Heart left ventricle (tissue), 13 donors: Measurements from ENCODE around the gene YPEL5.

Experiments
- POLR2A ChIP-seq, 2 donors: fragments of 450-650 bp; IDR thresholded peaks; one replicate each; pipeline ENCODE4 v1.6.1; 2017; ENCODE audit warnings: antibody characterized with exemption in 2 of 2, mild to moderate bottlenecking in 2 of 2, moderate library complexity in 2 of 2
- TF ChIP-seq, protein P1 (sequence below), 12 donors: fragments of 200-600 bp; sonication (generic) in 4 of 12; IDR thresholded peaks; one replicate each; pipeline versions ENCODE4 v1.5.0 to v1.8.0; 2018 to 2022; ENCODE audit warnings: antibody characterized with exemption in 12 of 12, mild to moderate bottlenecking in 5 of 12
- donor health status: ischemic (EF 13 %, LVEDD 7.1; RV severe dilation, severe dysfunction).
- donor health status: DM: no; HTN: yes; CAD: no.
- donor health status: DM: no; HTN: no; CAD: no.
- donor health status: ischemic (EF 25% LVEDD 6.9; RV normal size, moderate dysfunction).
- donor health status: ischemic (EF 25% LVEDD 5.7; RV mildly dilated, moderate dysfunction).
- donor health status: ischemic (EF 35%, LVEDD 5.7; RV mildly dilated, moderate dysfunction).
- donor health status: nonischemic (EF 11% LVEDD 7.7; RV severe dilation, severe dysfunction).
- donor health status: DM: yes; HTN: yes; CAD: no.
- donor health status: PGD.
- donor health status: ischemic (EF 29% LVEDD 5.4; RV normal size, mild dysfunction).
- donor health status: nonischemic (EF 23%, LVEDD 6.1; RV moderate dilation, normal function).

GRCh38 chr2:30184035-30184434 is 37.2 kb downstream of the YPEL5 start:
- TF ChIP-seq, protein P1, sequence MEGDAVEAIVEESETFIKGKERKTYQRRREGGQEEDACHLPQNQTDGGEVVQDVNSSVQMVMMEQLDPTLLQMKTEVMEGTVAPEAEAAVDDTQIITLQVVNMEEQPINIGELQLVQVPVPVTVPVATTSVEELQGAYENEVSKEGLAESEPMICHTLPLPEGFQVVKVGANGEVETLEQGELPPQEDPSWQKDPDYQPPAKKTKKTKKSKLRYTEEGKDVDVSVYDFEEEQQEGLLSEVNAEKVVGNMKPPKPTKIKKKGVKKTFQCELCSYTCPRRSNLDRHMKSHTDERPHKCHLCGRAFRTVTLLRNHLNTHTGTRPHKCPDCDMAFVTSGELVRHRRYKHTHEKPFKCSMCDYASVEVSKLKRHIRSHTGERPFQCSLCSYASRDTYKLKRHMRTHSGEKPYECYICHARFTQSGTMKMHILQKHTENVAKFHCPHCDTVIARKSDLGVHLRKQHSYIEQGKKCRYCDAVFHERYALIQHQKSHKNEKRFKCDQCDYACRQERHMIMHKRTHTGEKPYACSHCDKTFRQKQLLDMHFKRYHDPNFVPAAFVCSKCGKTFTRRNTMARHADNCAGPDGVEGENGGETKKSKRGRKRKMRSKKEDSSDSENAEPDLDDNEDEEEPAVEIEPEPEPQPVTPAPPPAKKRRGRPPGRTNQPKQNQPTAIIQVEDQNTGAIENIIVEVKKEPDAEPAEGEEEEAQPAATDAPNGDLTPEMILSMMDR (IDR thresholded peaks at IDR 0.05), result no peak
- no peak for TF ChIP-seq POLR2A (IDR thresholded peaks at IDR 0.05)
